ENCODE results near the gene FNBP1L.

GRCh38 chr1:93415296-93415695 lies 32.6 kb upstream of the FNBP1L start:
- no peak for TF ChIP-seq CTCF (IDR thresholded peaks at IDR 0.05)
- TF ChIP-seq POLR2A (IDR thresholded peaks at IDR 0.05) = no peak
